ENCODE results near the gene GPR83. TPM values are rescaled to one million over a fixed set of nuclear protein-coding genes. Genes with fewer than 3 reads are reported as not detected.

GPR83 gene
- polyA plus RNA-seq, 3 donors: 0.07 to 0.12 TPM; not detected in 1

DNA sequence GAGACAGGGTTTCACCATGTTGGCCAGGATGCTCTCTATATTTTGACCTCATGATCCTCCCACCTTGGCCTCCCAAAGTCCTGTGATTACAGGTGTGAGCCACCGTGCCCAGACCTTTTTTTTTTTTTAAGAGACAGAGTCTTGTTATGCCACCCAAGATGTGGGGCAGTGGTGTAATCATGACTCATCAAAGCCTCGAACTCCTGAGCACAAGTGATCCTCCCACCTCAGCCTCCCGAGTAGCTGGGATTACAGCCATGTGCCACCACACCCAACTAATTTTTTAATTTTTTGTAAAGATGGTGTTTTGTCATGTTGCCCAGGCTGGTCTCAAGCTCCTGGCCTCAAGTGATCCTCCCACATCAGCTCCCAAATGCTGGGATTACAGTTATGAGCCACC is 59.0 kb downstream of the GPR83 start:
- H3K27me3 ChIP-seq (ENCODE audit: control insufficient read depth in 2 of 2, insufficient read depth in 2 of 2, low read length in 2 of 2): no peaks in the 10 kb centered on the region
- no CpG with 5 or more reads among the region's 3 CpGs for WGBS (ENCODE audit: insufficient coverage)
- TF ChIP-seq, protein P1, sequence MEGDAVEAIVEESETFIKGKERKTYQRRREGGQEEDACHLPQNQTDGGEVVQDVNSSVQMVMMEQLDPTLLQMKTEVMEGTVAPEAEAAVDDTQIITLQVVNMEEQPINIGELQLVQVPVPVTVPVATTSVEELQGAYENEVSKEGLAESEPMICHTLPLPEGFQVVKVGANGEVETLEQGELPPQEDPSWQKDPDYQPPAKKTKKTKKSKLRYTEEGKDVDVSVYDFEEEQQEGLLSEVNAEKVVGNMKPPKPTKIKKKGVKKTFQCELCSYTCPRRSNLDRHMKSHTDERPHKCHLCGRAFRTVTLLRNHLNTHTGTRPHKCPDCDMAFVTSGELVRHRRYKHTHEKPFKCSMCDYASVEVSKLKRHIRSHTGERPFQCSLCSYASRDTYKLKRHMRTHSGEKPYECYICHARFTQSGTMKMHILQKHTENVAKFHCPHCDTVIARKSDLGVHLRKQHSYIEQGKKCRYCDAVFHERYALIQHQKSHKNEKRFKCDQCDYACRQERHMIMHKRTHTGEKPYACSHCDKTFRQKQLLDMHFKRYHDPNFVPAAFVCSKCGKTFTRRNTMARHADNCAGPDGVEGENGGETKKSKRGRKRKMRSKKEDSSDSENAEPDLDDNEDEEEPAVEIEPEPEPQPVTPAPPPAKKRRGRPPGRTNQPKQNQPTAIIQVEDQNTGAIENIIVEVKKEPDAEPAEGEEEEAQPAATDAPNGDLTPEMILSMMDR (IDR thresholded peaks at IDR 0.05): no peak
- no peak overlapping the region for H3K27ac ChIP-seq (ENCODE audit: low read depth in 1 of 2, low read length in 2 of 2)
- H3K4me3 ChIP-seq (replicated peaks in 1 of 3; ENCODE audit: low read depth in 2 of 3, low read length in 3 of 3): no peak overlapping the region
- no peaks in the 10 kb centered on the region for H3K4me1 Mint-ChIP-seq
- H3K36me3 ChIP-seq (replicated peaks in 1 of 2; ENCODE audit: control insufficient read depth in 1 of 2, insufficient read depth in 2 of 2, low read length in 2 of 2): no peaks in the 10 kb centered on the region
- H3K27me3 Mint-ChIP-seq (ENCODE audit: low read depth in 3 of 3): peaks cover 1 to 10% (median 6%) of the 10 kb centered on the region in 3 donors
- intact Hi-C loops (cut with micrococcal nuclease): no loop called here
- no peaks in the 10 kb centered on the region for H3K36me3 Mint-ChIP-seq
- no peaks in the 10 kb centered on the region for H3K4me1 ChIP-seq (ENCODE audit: control insufficient read depth in 1 of 2, insufficient read depth in 2 of 2, low read length in 2 of 2)
- no peak overlapping the region for H3K9ac ChIP-seq (ENCODE audit: insufficient read depth, low read length, poor library complexity, severe bottlenecking)
- peaks cover 2 to 23% (median 3%) of the 10 kb centered on the region in 7 donors for H3K9me3 Mint-ChIP-seq
- no peaks in the 10 kb centered on the region for H3K9me3 ChIP-seq (replicated peaks in 1 of 2; ENCODE audit: control insufficient read depth in 1 of 2, insufficient read depth in 1 of 2, low read length in 2 of 2)
- no peak overlapping the region for H2AFZ ChIP-seq (ENCODE audit: insufficient read depth, low read depth, low read length, poor library complexity, severe bottlenecking)
- H3K27ac Mint-ChIP-seq: no peak overlapping the region
- H4K20me1 ChIP-seq (ENCODE audit: insufficient read depth, low read length): no peaks in the 10 kb centered on the region
- H3K79me2 ChIP-seq (ENCODE audit: insufficient read depth, low read length): no peaks in the 10 kb centered on the region
- no peak overlapping the region for H3K4me3 Mint-ChIP-seq
- H3K4me2 ChIP-seq (replicated peaks; ENCODE audit: extremely low read depth, low read length, poor library complexity, severe bottlenecking): no peak overlapping the region
- no peak for DNase-seq

DNA sequence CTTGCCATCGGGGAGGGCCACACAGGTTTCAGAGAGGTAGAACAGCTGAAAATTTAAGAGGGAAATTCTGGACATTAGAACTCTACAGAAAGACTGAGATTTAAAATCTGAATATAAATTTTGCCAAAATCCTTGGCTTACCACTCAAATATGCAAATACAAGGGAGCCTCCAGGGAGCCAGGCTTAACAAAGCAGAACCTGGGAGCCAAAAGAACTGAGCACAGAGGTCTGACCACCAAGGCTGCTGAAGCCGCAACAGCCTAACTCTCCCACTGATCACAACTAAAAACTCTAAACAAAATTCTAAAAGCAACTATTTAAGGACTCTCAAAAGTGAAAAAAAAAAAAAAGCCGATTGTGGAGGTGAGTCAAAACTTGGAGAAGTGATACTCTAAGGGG is 62.6 kb downstream of the GPR83 start:
- no peaks in the 10 kb centered on the region for H3K27me3 ChIP-seq (ENCODE audit: control insufficient read depth in 2 of 2, insufficient read depth in 2 of 2, low read length in 2 of 2)
- H3K9me3 ChIP-seq (replicated peaks in 1 of 2; ENCODE audit: control insufficient read depth in 1 of 2, insufficient read depth in 1 of 2, low read length in 2 of 2): no peaks in the 10 kb centered on the region
- no peaks in the 10 kb centered on the region for H4K20me1 ChIP-seq (ENCODE audit: insufficient read depth, low read length)
- no peak overlapping the region for H3K27ac ChIP-seq (ENCODE audit: low read depth in 1 of 2, low read length in 2 of 2)
- TF ChIP-seq, protein P1 (IDR thresholded peaks at IDR 0.05): no peak
- H3K27me3 Mint-ChIP-seq (ENCODE audit: low read depth in 3 of 3): peaks cover 5 to 7% (median 5%) of the 10 kb centered on the region in 3 donors
- no peak overlapping the region for H3K4me3 ChIP-seq (replicated peaks in 1 of 3; ENCODE audit: low read depth in 2 of 3, low read length in 3 of 3)
- H2AFZ ChIP-seq (ENCODE audit: insufficient read depth, low read depth, low read length, poor library complexity, severe bottlenecking): no peak overlapping the region
- intact Hi-C loops (cut with micrococcal nuclease): no loop called here
- H3K27ac Mint-ChIP-seq: no peak overlapping the region
- no peaks in the 10 kb centered on the region for H3K36me3 ChIP-seq (replicated peaks in 1 of 2; ENCODE audit: control insufficient read depth in 1 of 2, insufficient read depth in 2 of 2, low read length in 2 of 2)
- H3K9me3 Mint-ChIP-seq: peaks cover 0 to 19% (median 2%) of the 10 kb centered on the region in 7 donors
- no peaks in the 10 kb centered on the region for H3K79me2 ChIP-seq (ENCODE audit: insufficient read depth, low read length)
- H3K4me3 Mint-ChIP-seq: no peak overlapping the region
- H3K4me1 Mint-ChIP-seq: no peaks in the 10 kb centered on the region
- no peak overlapping the region for H3K9ac ChIP-seq (ENCODE audit: insufficient read depth, low read length, poor library complexity, severe bottlenecking)
- no peaks in the 10 kb centered on the region for H3K4me1 ChIP-seq (ENCODE audit: control insufficient read depth in 1 of 2, insufficient read depth in 2 of 2, low read length in 2 of 2)
- DNase-seq: no peak
- WGBS (ENCODE audit: insufficient coverage): no CpG with 5 or more reads among the region's 3 CpGs
- H3K4me2 ChIP-seq (replicated peaks; ENCODE audit: extremely low read depth, low read length, poor library complexity, severe bottlenecking): no peak overlapping the region
- no peaks in the 10 kb centered on the region for H3K36me3 Mint-ChIP-seq
